GM23338 (cell line): Measurements from ENCODE around the gene SLC13A3. TPM values are rescaled to one million over a fixed set of nuclear protein-coding genes. Genes with fewer than 3 reads are reported as not detected.

Experiments used
- ATAC-seq: fragments of 200-7000 bp; cut with Tn5 transposase; 3 replicates; pipeline ENCODE4 v1.9.1; 2020
- DNase-seq: peaks from one replicate; pipeline ENCODE4 v3.0.0-alpha.2; 2015; ENCODE audit warnings: low spot score
- H2AFZ ChIP-seq: fragments of 200-600 bp; sonication (generic); 2 replicates; pipeline ENCODE4 v1.8.0; 2016; ENCODE audit warnings: antibody characterized with exemption, mild to moderate bottlenecking, moderate library complexity
- H3F3A ChIP-seq: fragments of 200-600 bp; sonication (generic); replicated peaks from 2 replicates; pipeline ENCODE4 v1.8.0; 2017; ENCODE audit warnings: antibody characterized with exemption, mixed run types, low read depth
- H3K27ac ChIP-seq: fragments of 200-600 bp; sonication (generic); 2 replicates; pipeline ENCODE4 v1.6.1; 2016; ENCODE audit warnings: low read depth
- H3K27me3 ChIP-seq: fragments of 200-600 bp; sonication (generic); 2 replicates; pipeline ENCODE4 v1.8.0; 2016; ENCODE audit warnings: mild to moderate bottlenecking, mixed run types, moderate library complexity; ENCODE audit not compliant: insufficient read depth
- H3K36me3 ChIP-seq: fragments of 200-600 bp; sonication (generic); 2 replicates; pipeline ENCODE4 v1.8.0; 2016; ENCODE audit warnings: mild to moderate bottlenecking; ENCODE audit not compliant: insufficient read depth
- H3K4me1 ChIP-seq: fragments of 200-600 bp; sonication (generic); 2 replicates; pipeline ENCODE4 v1.8.0; 2016; ENCODE audit warnings: mild to moderate bottlenecking, moderate library complexity; ENCODE audit not compliant: insufficient read depth
- H3K4me2 ChIP-seq: fragments of 200-600 bp; sonication (generic); 2 replicates; pipeline ENCODE4 v1.7.1; 2017; ENCODE audit warnings: mixed run types
- H3K4me3 ChIP-seq: fragments of 200-600 bp; sonication (generic); 2 replicates; pipeline ENCODE4 v1.6.1; 2016; ENCODE audit warnings: mixed run types
- H3K79me2 ChIP-seq: fragments of 200-600 bp; sonication (generic); replicated peaks from 2 replicates; pipeline ENCODE4 v1.8.0; 2017; ENCODE audit warnings: mild to moderate bottlenecking; ENCODE audit not compliant: insufficient read depth
- H3K9me2 ChIP-seq: fragments of 200-600 bp; sonication (generic); 2 replicates; pipeline ENCODE4 v1.8.0; 2017; ENCODE audit not compliant: insufficient read depth
- H4K20me1 ChIP-seq: fragments of 200-600 bp; sonication (generic); replicated peaks from 2 replicates; pipeline ENCODE4 v1.8.0; 2017; ENCODE audit warnings: mild to moderate bottlenecking; ENCODE audit not compliant: insufficient read depth
- H3K27ac Mint-ChIP-seq: 2 replicates; pipeline ENCODE4 v1.8.0; 2020; ENCODE audit warnings: inconsistent platforms, mild to moderate bottlenecking, moderate library complexity, mixed read lengths
- H3K27me3 Mint-ChIP-seq: 3 replicates; pipeline ENCODE4 v1.8.0; 2022; ENCODE audit warnings: low read depth, mild to moderate bottlenecking, moderate library complexity, mixed read lengths, inconsistent platforms; ENCODE audit not compliant: insufficient read depth, poor library complexity
- H3K36me3 Mint-ChIP-seq: 3 replicates; pipeline ENCODE4 v1.8.0; 2021; ENCODE audit warnings: low read depth, mild to moderate bottlenecking, inconsistent platforms, moderate library complexity, mixed read lengths
- H3K4me1 Mint-ChIP-seq: 3 replicates; pipeline ENCODE4 v1.8.0; 2020; ENCODE audit warnings: mild to moderate bottlenecking, inconsistent platforms, mixed read lengths
- H3K4me3 Mint-ChIP-seq: 3 replicates; pipeline ENCODE4 v1.8.0; 2021; ENCODE audit warnings: moderate library complexity, mild to moderate bottlenecking, inconsistent platforms, mixed read lengths
- H3K9me3 Mint-ChIP-seq: 3 replicates; pipeline ENCODE4 v1.8.0; 2020; ENCODE audit warnings: moderate library complexity, mild to moderate bottlenecking, inconsistent platforms, mixed read lengths
- CREB1 ChIP-seq: fragments of 250-450 bp; sonication (Bioruptor Pico); IDR thresholded peaks from 2 replicates; pipeline ENCODE4 v1.5.0; 2020; ENCODE audit warnings: low read depth, mild to moderate bottlenecking, moderate library complexity
- EZH2 ChIP-seq: fragments of 200-600 bp; sonication (generic); IDR thresholded peaks from one replicate; pipeline ENCODE4 v1.8.0; 2017; ENCODE audit warnings: antibody characterized with exemption, mild to moderate bottlenecking, low read depth; ENCODE audit not compliant: unreplicated experiment
- JUNB ChIP-seq: IDR thresholded peaks from one replicate; pipeline ENCODE4 v1.6.1; 2016; ENCODE audit warnings: antibody characterized with exemption; ENCODE audit not compliant: unreplicated experiment
- POLR2AphosphoS5 ChIP-seq: IDR thresholded peaks from 2 replicates; pipeline ENCODE4 v1.6.1; 2016; ENCODE audit warnings: antibody characterized with exemption, low read depth
- STAT1 ChIP-seq: IDR thresholded peaks from one replicate; pipeline ENCODE4 v1.6.1; 2016; ENCODE audit warnings: antibody characterized with exemption; ENCODE audit not compliant: unreplicated experiment
- ZNF331 ChIP-seq: fragments of 250-450 bp; sonication (Bioruptor Pico); IDR thresholded peaks from 2 replicates; pipeline ENCODE4 v1.5.0; 2020; ENCODE audit warnings: low read depth, mild to moderate bottlenecking, moderate library complexity
- polyA plus RNA-seq: library from polyadenylated mRNA; unstranded; fragments of >200 nt; fragmentation: Nextera tagmentation; extraction: Ambion mirVana; gene quantifications from 2 replicates; pipeline ENCODE4 v1.2.1, GENCODE V29; 2016
- total RNA-seq: library from RNA; depleted of rRNA; stranded (reverse); fragments of >200 nt; shearing (Covaris generic); gene quantifications from 2 replicates; pipeline ENCODE4 v1.2.3, GENCODE V29; 2014
- TF ChIP-seq, protein P1 (sequence below): fragments of 250-450 bp; sonication (Bioruptor Pico); IDR thresholded peaks from 2 replicates; pipeline ENCODE4 v1.5.0; 2020; ENCODE audit warnings: mild to moderate bottlenecking, moderate library complexity
- TF ChIP-seq, protein P2 (sequence below), 2 experiments: fragments of 200-600 bp in 1 of 2; sonication (generic) in 1 of 2; conservative IDR thresholded peaks; 2 replicates each; pipeline versions ENCODE4 v1.5.1 to v1.6.1; 2016 to 2017; ENCODE audit warnings: antibody characterized with exemption in 2 of 2, low read depth in 2 of 2, mild to moderate bottlenecking in 2 of 2, moderate library complexity in 1 of 2

Gene SLC13A3
- total and polyA plus RNA-seq, 2 experiments from 2014 or later = 8.6 to 9.1 TPM

DNA sequence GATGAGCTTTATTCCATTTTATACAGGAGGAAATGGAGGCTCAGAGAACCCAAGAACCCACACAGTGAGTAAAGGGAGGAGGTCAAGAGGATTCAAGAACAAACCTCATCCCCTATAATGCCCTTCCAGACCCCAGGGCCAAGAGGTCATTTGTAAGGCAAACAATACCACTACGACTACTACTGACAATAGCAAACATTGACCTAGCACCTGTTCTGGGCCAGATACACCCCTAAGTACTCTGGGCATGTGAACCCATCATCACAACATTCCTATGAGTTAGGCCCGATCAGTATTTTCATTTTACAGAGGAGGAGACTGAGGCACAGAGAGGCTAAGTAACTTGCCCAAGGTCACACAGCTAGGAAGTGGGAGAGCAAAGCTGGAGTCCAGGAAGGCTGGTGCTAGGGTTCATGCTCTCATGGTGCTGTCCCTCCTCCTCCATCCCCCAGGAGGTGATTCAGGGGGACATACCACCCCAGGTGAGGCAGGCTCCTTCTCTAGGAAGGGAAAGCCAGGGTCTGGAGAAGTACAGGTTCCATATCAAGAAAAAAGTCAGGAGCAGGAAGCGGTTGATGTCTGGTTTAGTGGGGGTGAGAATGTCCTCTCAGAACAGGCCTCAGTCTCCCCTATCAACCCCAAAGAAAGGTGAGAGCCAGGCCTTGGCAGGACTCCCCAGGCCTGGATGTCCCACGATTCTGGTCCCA is 13.7 kb downstream of the SLC13A3 start (continued):
- TF ChIP-seq, protein P1, sequence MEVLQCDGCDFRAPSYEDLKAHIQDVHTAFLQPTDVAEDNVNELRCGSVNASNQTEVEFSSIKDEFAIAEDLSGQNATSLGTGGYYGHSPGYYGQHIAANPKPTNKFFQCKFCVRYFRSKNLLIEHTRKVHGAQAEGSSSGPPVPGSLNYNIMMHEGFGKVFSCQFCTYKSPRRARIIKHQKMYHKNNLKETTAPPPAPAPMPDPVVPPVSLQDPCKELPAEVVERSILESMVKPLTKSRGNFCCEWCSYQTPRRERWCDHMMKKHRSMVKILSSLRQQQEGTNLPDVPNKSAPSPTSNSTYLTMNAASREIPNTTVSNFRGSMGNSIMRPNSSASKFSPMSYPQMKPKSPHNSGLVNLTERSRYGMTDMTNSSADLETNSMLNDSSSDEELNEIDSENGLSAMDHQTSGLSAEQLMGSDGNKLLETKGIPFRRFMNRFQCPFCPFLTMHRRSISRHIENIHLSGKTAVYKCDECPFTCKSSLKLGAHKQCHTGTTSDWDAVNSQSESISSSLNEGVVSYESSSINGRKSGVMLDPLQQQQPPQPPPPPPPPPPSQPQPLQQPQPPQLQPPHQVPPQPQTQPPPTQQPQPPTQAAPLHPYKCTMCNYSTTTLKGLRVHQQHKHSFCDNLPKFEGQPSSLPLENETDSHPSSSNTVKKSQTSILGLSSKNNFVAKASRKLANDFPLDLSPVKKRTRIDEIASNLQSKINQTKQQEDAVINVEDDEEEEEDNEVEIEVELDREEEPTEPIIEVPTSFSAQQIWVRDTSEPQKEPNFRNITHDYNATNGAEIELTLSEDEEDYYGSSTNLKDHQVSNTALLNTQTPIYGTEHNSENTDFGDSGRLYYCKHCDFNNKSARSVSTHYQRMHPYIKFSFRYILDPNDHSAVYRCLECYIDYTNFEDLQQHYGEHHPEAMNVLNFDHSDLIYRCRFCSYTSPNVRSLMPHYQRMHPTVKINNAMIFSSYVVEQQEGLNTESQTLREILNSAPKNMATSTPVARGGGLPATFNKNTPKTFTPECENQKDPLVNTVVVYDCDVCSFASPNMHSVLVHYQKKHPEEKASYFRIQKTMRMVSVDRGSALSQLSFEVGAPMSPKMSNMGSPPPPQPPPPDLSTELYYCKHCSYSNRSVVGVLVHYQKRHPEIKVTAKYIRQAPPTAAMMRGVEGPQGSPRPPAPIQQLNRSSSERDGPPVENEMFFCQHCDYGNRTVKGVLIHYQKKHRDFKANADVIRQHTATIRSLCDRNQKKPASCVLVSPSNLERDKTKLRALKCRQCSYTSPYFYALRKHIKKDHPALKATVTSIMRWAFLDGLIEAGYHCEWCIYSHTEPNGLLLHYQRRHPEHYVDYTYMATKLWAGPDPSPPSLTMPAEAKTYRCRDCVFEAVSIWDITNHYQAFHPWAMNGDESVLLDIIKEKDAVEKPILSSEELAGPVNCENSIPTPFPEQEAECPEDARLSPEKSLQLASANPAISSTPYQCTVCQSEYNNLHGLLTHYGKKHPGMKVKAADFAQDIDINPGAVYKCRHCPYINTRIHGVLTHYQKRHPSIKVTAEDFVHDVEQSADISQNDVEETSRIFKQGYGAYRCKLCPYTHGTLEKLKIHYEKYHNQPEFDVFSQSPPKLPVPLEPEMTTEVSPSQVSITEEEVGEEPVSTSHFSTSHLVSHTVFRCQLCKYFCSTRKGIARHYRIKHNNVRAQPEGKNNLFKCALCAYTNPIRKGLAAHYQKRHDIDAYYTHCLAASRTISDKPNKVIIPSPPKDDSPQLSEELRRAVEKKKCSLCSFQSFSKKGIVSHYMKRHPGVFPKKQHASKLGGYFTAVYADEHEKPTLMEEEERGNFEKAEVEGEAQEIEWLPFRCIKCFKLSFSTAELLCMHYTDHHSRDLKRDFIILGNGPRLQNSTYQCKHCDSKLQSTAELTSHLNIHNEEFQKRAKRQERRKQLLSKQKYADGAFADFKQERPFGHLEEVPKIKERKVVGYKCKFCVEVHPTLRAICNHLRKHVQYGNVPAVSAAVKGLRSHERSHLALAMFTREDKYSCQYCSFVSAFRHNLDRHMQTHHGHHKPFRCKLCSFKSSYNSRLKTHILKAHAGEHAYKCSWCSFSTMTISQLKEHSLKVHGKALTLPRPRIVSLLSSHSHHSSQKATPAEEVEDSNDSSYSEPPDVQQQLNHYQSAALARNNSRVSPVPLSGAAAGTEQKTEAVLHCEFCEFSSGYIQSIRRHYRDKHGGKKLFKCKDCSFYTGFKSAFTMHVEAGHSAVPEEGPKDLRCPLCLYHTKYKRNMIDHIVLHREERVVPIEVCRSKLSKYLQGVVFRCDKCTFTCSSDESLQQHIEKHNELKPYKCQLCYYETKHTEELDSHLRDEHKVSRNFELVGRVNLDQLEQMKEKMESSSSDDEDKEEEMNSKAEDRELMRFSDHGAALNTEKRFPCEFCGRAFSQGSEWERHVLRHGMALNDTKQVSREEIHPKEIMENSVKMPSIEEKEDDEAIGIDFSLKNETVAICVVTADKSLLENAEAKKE (CRISPR knock-in tag) = no peak
- TF ChIP-seq, protein P2, sequence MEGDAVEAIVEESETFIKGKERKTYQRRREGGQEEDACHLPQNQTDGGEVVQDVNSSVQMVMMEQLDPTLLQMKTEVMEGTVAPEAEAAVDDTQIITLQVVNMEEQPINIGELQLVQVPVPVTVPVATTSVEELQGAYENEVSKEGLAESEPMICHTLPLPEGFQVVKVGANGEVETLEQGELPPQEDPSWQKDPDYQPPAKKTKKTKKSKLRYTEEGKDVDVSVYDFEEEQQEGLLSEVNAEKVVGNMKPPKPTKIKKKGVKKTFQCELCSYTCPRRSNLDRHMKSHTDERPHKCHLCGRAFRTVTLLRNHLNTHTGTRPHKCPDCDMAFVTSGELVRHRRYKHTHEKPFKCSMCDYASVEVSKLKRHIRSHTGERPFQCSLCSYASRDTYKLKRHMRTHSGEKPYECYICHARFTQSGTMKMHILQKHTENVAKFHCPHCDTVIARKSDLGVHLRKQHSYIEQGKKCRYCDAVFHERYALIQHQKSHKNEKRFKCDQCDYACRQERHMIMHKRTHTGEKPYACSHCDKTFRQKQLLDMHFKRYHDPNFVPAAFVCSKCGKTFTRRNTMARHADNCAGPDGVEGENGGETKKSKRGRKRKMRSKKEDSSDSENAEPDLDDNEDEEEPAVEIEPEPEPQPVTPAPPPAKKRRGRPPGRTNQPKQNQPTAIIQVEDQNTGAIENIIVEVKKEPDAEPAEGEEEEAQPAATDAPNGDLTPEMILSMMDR (conservative IDR thresholded peaks at IDR 0.05; ENCODE audit: low read depth in 2 of 2) = no peak
- TF ChIP-seq CREB1 (CRISPR knock-in tag) (no peak), JUNB (no peak), POLR2AphosphoS5 (no peak), ZNF331 (no peak), STAT1 (no peak)

DNA sequence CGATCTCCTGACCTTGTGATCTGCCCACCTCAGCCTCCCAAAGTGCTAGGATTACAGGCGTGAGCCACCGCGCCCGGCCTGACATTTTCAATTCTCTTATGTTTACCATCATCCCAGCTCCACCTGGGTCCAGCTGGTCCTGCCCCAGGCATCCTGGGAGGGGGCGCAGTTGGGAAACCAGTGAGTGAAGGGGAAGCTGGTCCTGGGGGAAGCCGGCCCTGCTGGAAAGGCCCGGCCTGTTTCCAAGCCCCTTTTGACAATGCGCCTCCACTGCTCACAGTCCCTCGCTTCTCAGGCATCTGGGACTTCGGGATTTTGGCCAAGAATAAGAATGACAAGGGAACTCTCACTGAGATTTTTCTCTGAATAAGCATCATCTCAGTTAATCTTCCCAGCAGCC is 14.2 kb downstream of the SLC13A3 start:
- ATAC-seq (peak; percentile 20; the same call in 1 of the 3 replicates), DNase-seq (no peak)
- H3K4me1 Mint-ChIP-seq = peaks cover 8% of the 10 kb centered on the region; the same call in 2 of the 3 replicates
- no peak overlapping the region for H3K4me3 Mint-ChIP-seq
- no peak overlapping the region for H3K4me3 ChIP-seq
- no peaks in the 10 kb centered on the region; the same call in 1 of the 2 replicates for H3K4me1 ChIP-seq
- H3K27me3 ChIP-seq = no peaks in the 10 kb centered on the region
- no peaks in the 10 kb centered on the region for H3K9me2 ChIP-seq
- H3K36me3 ChIP-seq = no peaks in the 10 kb centered on the region
- H3K27me3 Mint-ChIP-seq = peaks cover 14% of the 10 kb centered on the region
- no peak overlapping the region for H3K4me2 ChIP-seq
- H3K27ac ChIP-seq = no peak overlapping the region
- TF ChIP-seq, protein P2 (conservative IDR thresholded peaks at IDR 0.05; ENCODE audit: low read depth in 2 of 2) = peak in 1 of 2 experiments; percentile 25; a peak in 2 of 4 replicates
- TF ChIP-seq EZH2 = no peak
- no peaks in the 10 kb centered on the region for H4K20me1 ChIP-seq
- H3K36me3 Mint-ChIP-seq = no peaks in the 10 kb centered on the region
- no peaks in the 10 kb centered on the region for H3F3A ChIP-seq
- H3K27ac Mint-ChIP-seq = no peak overlapping the region
- H3K9me3 Mint-ChIP-seq = no peaks in the 10 kb centered on the region; the same call in 1 of the 3 replicates
- H3K79me2 ChIP-seq = no peaks in the 10 kb centered on the region
- H2AFZ ChIP-seq = no peak overlapping the region
